ENCODE measurements around the gene MYH14. TPM values are rescaled to one million over a fixed set of nuclear protein-coding genes. Genes with fewer than 3 reads are reported as not detected.

Gene MYH14
- total and polyA plus RNA-seq, 7 donors: 55.4 to 298 (median 164) TPM

- intact Hi-C loops (cut with DNase I): loop anchor here in 1 of 2 donors (10.0 kb wide), 2 partner anchors 55 to 95 kb away; no protein-coding TSS in a partner anchor
- H3K9me3 ChIP-seq: no peaks in the 10 kb centered on the region
- TF ChIP-seq CTCF (IDR thresholded peaks at IDR 0.05): no peak
- DNase-seq (no peak), ATAC-seq (peak; percentile 25 to 44 (median 42))
- no peak overlapping the region for H3K4me3 ChIP-seq
- WGBS, 3 donors: 35 to 50% (median 36%) methylated on average over 11 of the region's 11 CpGs
- H3K36me3 ChIP-seq (ENCODE audit: insufficient read depth in 1 of 2, low read depth in 1 of 2): peaks cover 0 to 33% of the 10 kb centered on the region in 2 donors
- no peaks in the 10 kb centered on the region for H3K27me3 ChIP-seq (ENCODE audit: insufficient read depth in 3 of 3, low read length in 2 of 3)
- peak overlapping the region; percentile 25 for H3K27ac ChIP-seq
- peaks cover 16% of the 10 kb centered on the region for H3K4me1 ChIP-seq
Measured at GRCh38 chr19:50239921-50240590, 36.6 kb downstream of the MYH14 start.

GRCh38 chr19:50242581-50242980 lies 39.2 kb downstream of the MYH14 start:
- Histone ChIP-seq H3K36me3 (ENCODE audit: insufficient read depth in 1 of 2, low read depth in 1 of 2) (peaks cover 0 to 51% of the 10 kb centered on the region in 2 donors), H3K27me3 (ENCODE audit: insufficient read depth in 3 of 3, low read length in 2 of 3) (no peaks in the 10 kb centered on the region), H3K27ac (no peak overlapping the region), H3K4me3 (no peak overlapping the region), H3K9me3 (no peaks in the 10 kb centered on the region), H3K4me1 (peaks cover 10% of the 10 kb centered on the region)
- ATAC-seq (peak in 3 of 4 donors; percentile 9 to 20 (median 19)), DNase-seq (no peak)
- no peak for TF ChIP-seq CTCF (IDR thresholded peaks at IDR 0.05)
- 43 to 63% (median 55%) methylated on average over 6 of the region's 6 CpGs for WGBS, 3 donors
- intact Hi-C loops (cut with DNase I): loop anchor here in 1 of 2 donors (10.0 kb wide), 1 partner anchor 52 kb away; no protein-coding TSS in a partner anchor

GRCh38 chr19:50244695-50245094 lies 41.3 kb downstream of the MYH14 start:
- intact Hi-C loops (cut with DNase I): loop anchor here in 1 of 2 donors (10.0 kb wide), 1 partner anchor 50 kb away; no protein-coding TSS in a partner anchor
- Histone ChIP-seq H3K4me3 (no peak overlapping the region), H3K4me1 (peaks cover 6% of the 10 kb centered on the region), H3K27me3 (ENCODE audit: insufficient read depth in 3 of 3, low read length in 2 of 3) (no peaks in the 10 kb centered on the region), H3K27ac (no peak overlapping the region), H3K9me3 (no peaks in the 10 kb centered on the region), H3K36me3 (ENCODE audit: insufficient read depth in 1 of 2, low read depth in 1 of 2) (peaks cover 0 to 67% of the 10 kb centered on the region in 2 donors)
- TF ChIP-seq CTCF (IDR thresholded peaks at IDR 0.05): no peak
- DNase-seq (no peak), ATAC-seq (no peak)
- 58 to 65% (median 64%) methylated on average over 9 of the region's 9 CpGs for WGBS, 3 donors

GRCh38 chr19:50248413-50248812 lies 45.0 kb downstream of the MYH14 start:
- H3K4me3 ChIP-seq: no peak overlapping the region
- WGBS, 3 donors: 93 to 94% (median 93%) methylated on average over 10 of the region's 10 CpGs
- ATAC-seq (no peak), DNase-seq (no peak)
- H3K9me3 ChIP-seq: no peaks in the 10 kb centered on the region
- no peak overlapping the region for H3K27ac ChIP-seq
- intact Hi-C loops (cut with DNase I): loop anchor here in 1 of 2 donors (10.0 kb wide), 1 partner anchor 46 kb away; no protein-coding TSS in a partner anchor
- H3K36me3 ChIP-seq (ENCODE audit: insufficient read depth in 1 of 2, low read depth in 1 of 2): peaks cover 2 to 87% of the 10 kb centered on the region in 2 donors
- H3K27me3 ChIP-seq (ENCODE audit: insufficient read depth in 3 of 3, low read length in 2 of 3): no peaks in the 10 kb centered on the region
- TF ChIP-seq CTCF (IDR thresholded peaks at IDR 0.05): no peak
- H3K4me1 ChIP-seq: no peaks in the 10 kb centered on the region
